GM10266 (cell line): Measurements from ENCODE around the gene MGAT4C.
"Not testable (repeated sequence)": the region's sequence is repeated elsewhere in the genome, so short reads cannot be mapped to it uniquely, and the experiment has no call there.

Experiments
- DNase-seq: peaks from one replicate; pipeline ENCODE4 v3.0.0; 2012; ENCODE audit errors: extremely low spot score
- CTCF ChIP-seq: IDR thresholded peaks from 2 replicates; pipeline ENCODE4 v1.5.1; 2012; ENCODE audit warnings: mild to moderate bottlenecking, low read depth; ENCODE audit not compliant: control insufficient read depth, insufficient read depth; ENCODE audit errors: missing control alignments

Gene MGAT4C

GRCh38 chr12:86139671-86140070, 116.5 kb downstream of the MGAT4C start:
- DNase-seq = no peak
- TF ChIP-seq CTCF = no peak

GRCh38 chr12:86138770-86139169, 117.4 kb downstream of the MGAT4C start:
- no peak for DNase-seq
- no peak for TF ChIP-seq CTCF

- no peak for TF ChIP-seq CTCF
- DNase-seq = no peak
Measured at GRCh38 chr12:86137936-86138335, 118.3 kb downstream of the MGAT4C start.

- TF ChIP-seq CTCF = no peak
- DNase-seq = no peak
Measured at GRCh38 chr12:86134561-86134960, 121.6 kb downstream of the MGAT4C start.

GRCh38 chr12:86126900-86127299, 129.3 kb downstream of the MGAT4C start:
- DNase-seq = not testable (repeated sequence)

GRCh38 chr12:86122846-86123468, 133.2 kb downstream of the MGAT4C start:
- TF ChIP-seq CTCF = no peak

GRCh38 chr12:86118161-86118560, 138.0 kb downstream of the MGAT4C start:
- TF ChIP-seq CTCF = no peak
- no peak for DNase-seq

More at GRCh38 chr12:86122846-86123468, 133.2 kb downstream of the MGAT4C start:
- DNase-seq = no peak

- DNase-seq = no peak
- TF ChIP-seq CTCF = no peak
Measured at GRCh38 chr12:86117711-86118110, 138.5 kb downstream of the MGAT4C start.
